ENCODE measurements around the gene AGAP5.
"Not testable (repeated sequence)": the region's sequence is repeated elsewhere in the genome, so short reads cannot be mapped to it uniquely, and the experiment has no call there.

DNA sequence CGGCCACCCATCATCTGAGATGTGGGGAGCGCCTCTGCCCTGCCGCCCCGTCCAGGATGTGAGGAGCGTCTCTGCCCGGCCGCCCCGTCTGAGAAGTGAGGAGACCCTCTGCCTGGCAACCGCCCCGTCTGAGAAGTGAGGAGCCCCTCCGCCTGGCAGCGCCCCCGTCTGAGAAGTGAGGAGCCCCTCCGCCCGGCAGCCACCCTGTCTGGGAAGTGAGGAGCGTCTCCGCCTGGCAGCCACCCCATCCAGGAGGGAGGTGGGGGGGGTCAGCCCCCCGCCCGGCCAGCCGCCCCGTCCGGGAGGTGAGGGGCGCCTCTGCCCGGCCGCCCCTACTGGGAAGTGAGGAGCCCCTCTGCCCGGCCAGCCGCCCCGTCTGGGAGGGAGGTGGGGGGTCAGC, 8.3 kb downstream of the AGAP5 start:
- TF ChIP-seq CTCF (IDR thresholded peaks at IDR 0.05); TCF7L2 (IDR thresholded peaks at IDR 0.05; ENCODE audit: low read depth, low read length); REST (IDR thresholded peaks at IDR 0.05; ENCODE audit: insufficient read depth in 1 of 2, low read depth in 2 of 2, low read length in 1 of 2): not testable (repeated sequence)

Data from Panc1 (cell line).